ENCODE measurements around the gene KRTAP5-1. TPM values are rescaled to one million over a fixed set of nuclear protein-coding genes. Genes with fewer than 3 reads are reported as not detected.
"Not testable (repeated sequence)": the region's sequence is repeated elsewhere in the genome, so short reads cannot be mapped to it uniquely, and the experiment has no call there.

KRTAP5-1 gene
- polyA plus RNA-seq, 1 of the 3 experiments (the other 2 are of a cell fraction): not detected

DNA sequence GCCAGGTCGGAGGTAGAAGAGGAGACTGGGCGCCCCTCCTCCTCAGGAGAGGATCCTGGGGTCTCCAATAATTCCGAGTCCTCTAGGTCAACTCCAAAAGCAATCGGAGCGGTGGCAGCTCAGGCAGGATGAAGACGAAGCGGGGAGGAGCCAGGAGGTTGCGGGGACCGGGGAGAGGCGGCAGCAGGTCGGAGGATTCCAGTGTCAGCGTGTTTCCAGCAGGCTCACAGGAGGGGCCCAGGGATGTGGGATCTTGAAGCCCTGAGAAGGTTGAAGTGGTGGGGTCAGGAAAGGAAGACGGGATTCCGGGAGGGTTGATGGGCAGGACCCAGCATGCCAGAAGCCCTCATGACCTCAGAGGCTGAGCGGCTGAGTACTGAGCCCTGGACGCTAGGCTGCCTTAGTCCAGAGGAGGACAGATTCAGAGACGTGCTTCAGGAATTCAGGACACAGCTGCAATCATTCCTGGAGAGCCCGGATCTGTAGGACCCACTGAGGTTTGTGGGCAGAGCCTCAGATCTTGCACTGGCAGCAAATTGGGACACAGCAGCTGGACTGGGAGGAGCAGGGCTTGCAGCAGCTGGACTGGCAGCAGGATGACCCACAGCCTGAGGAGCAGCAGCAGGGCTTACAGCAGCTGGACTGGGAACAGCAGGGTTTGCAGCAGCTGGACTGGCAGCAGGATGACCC, 22.2 kb upstream of the KRTAP5-1 start:
- H3K9ac ChIP-seq; DNase-seq; H3K36me3 ChIP-seq (replicated peaks in 1 of 2; ENCODE audit: control insufficient read depth in 1 of 2, insufficient read depth in 2 of 2, low read length in 1 of 2); POLR2A ChIA-PET; H3K27me3 ChIP-seq (ENCODE audit: insufficient read depth); H3K9me2 ChIP-seq; H4K20me1 ChIP-seq (ENCODE audit: insufficient read depth); H3K79me2 ChIP-seq (ENCODE audit: insufficient read depth); H2AFZ ChIP-seq (ENCODE audit: low read depth); H3K9me3 ChIP-seq; H3K4me2 ChIP-seq; H3K27ac ChIP-seq (ENCODE audit: low read depth in 2 of 2, low read length in 1 of 2); H3F3A ChIP-seq (replicated peaks; ENCODE audit: insufficient read depth); H3K4me1 ChIP-seq (ENCODE audit: control insufficient read depth in 1 of 2, insufficient read depth in 2 of 2, low read depth in 1 of 2, low read length in 1 of 2); H3K4me3 ChIP-seq (ENCODE audit: low read depth in 2 of 2, low read length in 1 of 2): not testable (repeated sequence)
- CTCF ChIA-PET: interaction anchor here (0.8 to 1.0 kb wide), 3 partner anchors 12 to 33 kb away, joined by 3 to 4 read pairs (median 3); no protein-coding TSS in a partner anchor
- 57% methylated on average over 16 of the region's 18 CpGs for WGBS (ENCODE audit: low lambda C conversion rate)

DNA sequence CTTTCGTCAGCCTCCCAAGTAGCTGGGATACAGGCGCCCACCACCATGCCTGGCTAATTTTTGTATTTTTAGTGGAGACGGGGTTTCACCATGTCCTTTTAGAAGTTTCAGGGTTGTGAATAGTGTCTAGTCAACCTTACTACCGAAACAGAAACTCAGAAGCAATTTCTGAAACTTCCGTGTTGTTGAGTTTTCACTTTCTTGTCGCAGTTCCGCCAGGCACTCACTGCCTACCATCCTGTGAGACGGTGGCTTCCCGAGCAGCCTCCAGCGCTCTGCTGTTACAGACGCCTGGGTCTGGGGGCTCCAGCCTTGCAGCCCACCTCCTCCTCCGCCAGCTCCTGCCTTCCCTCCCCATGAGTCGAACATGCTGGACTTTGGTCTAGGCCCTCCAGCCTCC, 20.8 kb upstream of the KRTAP5-1 start:
- POLR2A ChIA-PET; H3K9me2 ChIP-seq; H3K4me2 ChIP-seq; H3K9ac ChIP-seq; H4K20me1 ChIP-seq (ENCODE audit: insufficient read depth); DNase-seq; H3K4me3 ChIP-seq (ENCODE audit: low read depth in 2 of 2, low read length in 1 of 2); H2AFZ ChIP-seq (ENCODE audit: low read depth); H3K9me3 ChIP-seq; H3K79me2 ChIP-seq (ENCODE audit: insufficient read depth); H3F3A ChIP-seq (replicated peaks; ENCODE audit: insufficient read depth); H3K4me1 ChIP-seq (ENCODE audit: control insufficient read depth in 1 of 2, insufficient read depth in 2 of 2, low read depth in 1 of 2, low read length in 1 of 2); H3K36me3 ChIP-seq (replicated peaks in 1 of 2; ENCODE audit: control insufficient read depth in 1 of 2, insufficient read depth in 2 of 2, low read length in 1 of 2); H3K27ac ChIP-seq (ENCODE audit: low read depth in 2 of 2, low read length in 1 of 2): not testable (repeated sequence)
- CTCF ChIA-PET: interaction anchor here (1.2 to 1.6 kb wide), 5 partner anchors 10 to 544 kb away, joined by 3 to 7 read pairs (median 5); partner anchors contain the start of gene KRTAP5-5
- 62% methylated on average over 12 of the region's 13 CpGs for WGBS (ENCODE audit: low lambda C conversion rate)
- peaks cover 12% of the 10 kb centered on the region; the same call in 1 of the 2 replicates for H3K27me3 ChIP-seq (ENCODE audit: insufficient read depth)

DNA sequence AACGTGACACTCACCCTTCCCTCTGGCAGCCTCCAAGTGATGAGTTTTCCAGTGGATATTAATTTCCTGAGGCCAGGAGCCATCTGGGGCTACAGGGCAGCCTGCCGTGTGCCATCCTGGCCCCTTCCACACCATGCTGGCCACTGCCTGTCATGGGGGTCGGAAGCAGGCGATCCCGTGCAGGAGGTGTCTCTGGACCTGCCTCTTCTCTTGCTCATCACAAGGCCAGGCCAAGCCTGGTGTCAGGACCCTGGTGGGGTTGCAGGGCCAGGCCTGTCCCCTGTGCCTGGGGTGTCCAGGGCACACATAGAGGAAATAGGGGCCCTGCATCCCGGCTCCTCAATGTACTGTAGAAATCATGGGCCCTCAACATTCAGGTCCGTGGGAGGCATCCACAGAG, 19.6 kb upstream of the KRTAP5-1 start:
- CTCF ChIA-PET: interaction anchor here (1.2 to 1.6 kb wide), 4 partner anchors 8 to 545 kb away, joined by 3 to 7 read pairs (median 6); partner anchors contain the start of gene KRTAP5-5
- Histone ChIP-seq H3K36me3 (replicated peaks in 1 of 2; ENCODE audit: control insufficient read depth in 1 of 2, insufficient read depth in 2 of 2, low read length in 1 of 2) (no peaks in the 10 kb centered on the region), H3K9ac (no peak overlapping the region), H3K27ac (ENCODE audit: low read depth in 2 of 2, low read length in 1 of 2) (no peak overlapping the region), H4K20me1 (ENCODE audit: insufficient read depth) (no peaks in the 10 kb centered on the region), H3K27me3 (ENCODE audit: insufficient read depth) (peaks cover 16% of the 10 kb centered on the region; the same call in 1 of the 2 replicates), H3F3A (replicated peaks; ENCODE audit: insufficient read depth) (no peaks in the 10 kb centered on the region), H3K9me3 (no peaks in the 10 kb centered on the region), H3K79me2 (ENCODE audit: insufficient read depth) (no peaks in the 10 kb centered on the region), H3K4me1 (ENCODE audit: control insufficient read depth in 1 of 2, insufficient read depth in 2 of 2, low read depth in 1 of 2, low read length in 1 of 2) (no peaks in the 10 kb centered on the region), H2AFZ (ENCODE audit: low read depth) (no peak overlapping the region), H3K4me2 (no peak overlapping the region), H3K9me2 (no peaks in the 10 kb centered on the region), H3K4me3 (ENCODE audit: low read depth in 2 of 2, low read length in 1 of 2) (no peak overlapping the region)
- 0% methylated on average over 1 of the region's 7 CpGs for WGBS (ENCODE audit: low lambda C conversion rate)
- no peak for DNase-seq
- POLR2A ChIA-PET: no interaction called here
- no peak for TF ChIP-seq CHD2 (IDR thresholded peaks at IDR 0.05; ENCODE audit: low read length, partially characterized antibody)
- no peak for TF ChIP-seq ELF1 (IDR thresholded peaks at IDR 0.05)
- TF ChIP-seq, protein P1, sequence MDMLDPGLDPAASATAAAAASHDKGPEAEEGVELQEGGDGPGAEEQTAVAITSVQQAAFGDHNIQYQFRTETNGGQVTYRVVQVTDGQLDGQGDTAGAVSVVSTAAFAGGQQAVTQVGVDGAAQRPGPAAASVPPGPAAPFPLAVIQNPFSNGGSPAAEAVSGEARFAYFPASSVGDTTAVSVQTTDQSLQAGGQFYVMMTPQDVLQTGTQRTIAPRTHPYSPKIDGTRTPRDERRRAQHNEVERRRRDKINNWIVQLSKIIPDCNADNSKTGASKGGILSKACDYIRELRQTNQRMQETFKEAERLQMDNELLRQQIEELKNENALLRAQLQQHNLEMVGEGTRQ (IDR thresholded peaks at IDR 0.05; ENCODE audit: borderline replicate concordance, low read depth, low read length): no peak
- no peak for TF ChIP-seq RAD21 (IDR thresholded peaks at IDR 0.05; ENCODE audit: low read length)
- TF ChIP-seq RCOR1 (IDR thresholded peaks at IDR 0.05; ENCODE audit: low read length): no peak
- no peak for TF ChIP-seq SIN3A (IDR thresholded peaks at IDR 0.05; ENCODE audit: borderline replicate concordance, low read depth, low read length)
- no peak for TF ChIP-seq JUND (IDR thresholded peaks at IDR 0.05)
- no peak for TF ChIP-seq FOXM1 (IDR thresholded peaks at IDR 0.05; ENCODE audit: low read depth)
- no peak for TF ChIP-seq MXI1 (IDR thresholded peaks at IDR 0.05; ENCODE audit: low read depth, low read length)
- TF ChIP-seq, protein P2, sequence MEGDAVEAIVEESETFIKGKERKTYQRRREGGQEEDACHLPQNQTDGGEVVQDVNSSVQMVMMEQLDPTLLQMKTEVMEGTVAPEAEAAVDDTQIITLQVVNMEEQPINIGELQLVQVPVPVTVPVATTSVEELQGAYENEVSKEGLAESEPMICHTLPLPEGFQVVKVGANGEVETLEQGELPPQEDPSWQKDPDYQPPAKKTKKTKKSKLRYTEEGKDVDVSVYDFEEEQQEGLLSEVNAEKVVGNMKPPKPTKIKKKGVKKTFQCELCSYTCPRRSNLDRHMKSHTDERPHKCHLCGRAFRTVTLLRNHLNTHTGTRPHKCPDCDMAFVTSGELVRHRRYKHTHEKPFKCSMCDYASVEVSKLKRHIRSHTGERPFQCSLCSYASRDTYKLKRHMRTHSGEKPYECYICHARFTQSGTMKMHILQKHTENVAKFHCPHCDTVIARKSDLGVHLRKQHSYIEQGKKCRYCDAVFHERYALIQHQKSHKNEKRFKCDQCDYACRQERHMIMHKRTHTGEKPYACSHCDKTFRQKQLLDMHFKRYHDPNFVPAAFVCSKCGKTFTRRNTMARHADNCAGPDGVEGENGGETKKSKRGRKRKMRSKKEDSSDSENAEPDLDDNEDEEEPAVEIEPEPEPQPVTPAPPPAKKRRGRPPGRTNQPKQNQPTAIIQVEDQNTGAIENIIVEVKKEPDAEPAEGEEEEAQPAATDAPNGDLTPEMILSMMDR (IDR thresholded peaks at IDR 0.05): no peak
- TF ChIP-seq, protein P3, sequence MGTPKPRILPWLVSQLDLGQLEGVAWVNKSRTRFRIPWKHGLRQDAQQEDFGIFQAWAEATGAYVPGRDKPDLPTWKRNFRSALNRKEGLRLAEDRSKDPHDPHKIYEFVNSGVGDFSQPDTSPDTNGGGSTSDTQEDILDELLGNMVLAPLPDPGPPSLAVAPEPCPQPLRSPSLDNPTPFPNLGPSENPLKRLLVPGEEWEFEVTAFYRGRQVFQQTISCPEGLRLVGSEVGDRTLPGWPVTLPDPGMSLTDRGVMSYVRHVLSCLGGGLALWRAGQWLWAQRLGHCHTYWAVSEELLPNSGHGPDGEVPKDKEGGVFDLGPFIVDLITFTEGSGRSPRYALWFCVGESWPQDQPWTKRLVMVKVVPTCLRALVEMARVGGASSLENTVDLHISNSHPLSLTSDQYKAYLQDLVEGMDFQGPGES (IDR thresholded peaks at IDR 0.05; ENCODE audit: low read depth, low read length): no peak
- TF ChIP-seq TAF1 (IDR thresholded peaks at IDR 0.05; ENCODE audit: borderline replicate concordance, low read depth, low read length): no peak
- no peak for TF ChIP-seq NRF1 (IDR thresholded peaks at IDR 0.05; ENCODE audit: low read depth, low read length)
- TF ChIP-seq RXRA (IDR thresholded peaks at IDR 0.05; ENCODE audit: borderline replicate concordance, low read depth): no peak
- TF ChIP-seq POLR2AphosphoS5 (IDR thresholded peaks at IDR 0.05; ENCODE audit: low read depth, low read length): no peak
- no peak for TF ChIP-seq RFX5 (IDR thresholded peaks at IDR 0.05; ENCODE audit: low read length)

Measured in SK-N-SH (cell line).